T-cell (primary cell): ENCODE data around the gene DYSF. TPM values are rescaled to one million over a fixed set of nuclear protein-coding genes. Genes with fewer than 3 reads are reported as not detected.

Experiments used
- ATAC-seq, 4 experiments: fragments of 200-7000 bp in 3 of 4; fragments of 150-1000 bp in 1 of 4; cut with Tn5 transposase; replicated peaks in 1 of 4; 1 replicate in 3 of 4; 2 replicates in 1 of 4; pipeline ENCODE4 v1.10.0; 2021; ENCODE audit warnings: moderate library complexity in 3 of 4, mild to moderate bottlenecking in 2 of 4, moderate number of reproducible peaks in 1 of 4
- CTCF ChIA-PET, 2 donors: fragments of 300-600 bp; sonication (Branson Sonifier 250); formaldehyde crosslinking; loops; one replicate each; lab custom pipeline; 2022; ENCODE audit warnings: antibody characterized with exemption in 2 of 2; lab: Charles Lee
- POLR2A ChIA-PET, 2 donors: fragments of 300-600 bp; sonication (Branson Sonifier 250); formaldehyde crosslinking; loops; one replicate each; lab custom pipeline; 2022; ENCODE audit warnings: antibody characterized with exemption in 2 of 2; lab: Charles Lee
- DNase-seq, 35 experiments: peaks; one replicate each; pipeline versions ENCODE4 v3.0.0 to v3.0.0-alpha.2; 2013 to 2023
- H3K27ac ChIP-seq: one replicate; pipeline ENCODE4 v1.5.1; 2013; ENCODE audit warnings: low read length
- H3K27me3 ChIP-seq, 2 experiments: replicated peaks in 1 of 2; 1 replicate in 1 of 2; 2 replicates in 1 of 2; pipeline versions ENCODE4 v1.6.1 to v1.7.0; 2013; ENCODE audit warnings: low read length in 1 of 2, mixed read lengths in 1 of 2; ENCODE audit not compliant: control insufficient read depth in 2 of 2, insufficient read depth in 2 of 2; ENCODE audit errors: extremely low read depth in 1 of 2
- H3K36me3 ChIP-seq, 2 donors: 1 replicate in 1 of 2; 2 replicates in 1 of 2; pipeline versions ENCODE4 v1.6.1 to v1.7.0; 2013; ENCODE audit warnings: low read length in 1 of 2; ENCODE audit not compliant: control insufficient read depth in 2 of 2, insufficient read depth in 1 of 2; ENCODE audit errors: extremely low read depth in 1 of 2
- H3K4me1 ChIP-seq, 2 experiments: 1 replicate in 1 of 2; 2 replicates in 1 of 2; pipeline versions ENCODE4 v1.6.1 to v1.7.0; 2013; ENCODE audit warnings: low read length in 2 of 2, mixed read lengths in 1 of 2; ENCODE audit not compliant: insufficient read depth in 2 of 2, control insufficient read depth in 1 of 2; ENCODE audit errors: extremely low read depth in 1 of 2
- H3K4me3 ChIP-seq, 2 donors: 1 replicate in 1 of 2; 2 replicates in 1 of 2; pipeline versions ENCODE4 v1.5.1 to v1.7.0; 2013; ENCODE audit warnings: mild to moderate bottlenecking in 2 of 2, low read length in 1 of 2, moderate library complexity in 1 of 2; ENCODE audit not compliant: control insufficient read depth in 1 of 2; ENCODE audit errors: extremely low read depth in 1 of 2
- H3K9me3 ChIP-seq: 2 replicates; pipeline ENCODE4 v1.7.0; 2013
- H3K27ac Mint-ChIP-seq, 2 donors: one replicate each; pipeline ENCODE4 v1.8.0; 2020 to 2021; ENCODE audit warnings: mild to moderate bottlenecking in 2 of 2, mixed read lengths in 2 of 2
- H3K27me3 Mint-ChIP-seq, 2 donors: one replicate each; pipeline ENCODE4 v1.8.0; 2021 to 2022; ENCODE audit warnings: mixed read lengths in 2 of 2
- H3K36me3 Mint-ChIP-seq: one replicate; pipeline ENCODE4 v1.8.0; 2021; ENCODE audit warnings: mixed read lengths
- H3K4me1 Mint-ChIP-seq, 3 donors: one replicate each; pipeline ENCODE4 v1.8.0; 2020 to 2022; ENCODE audit warnings: mixed read lengths in 3 of 3, mild to moderate bottlenecking in 1 of 3
- H3K4me3 Mint-ChIP-seq, 3 donors: one replicate each; pipeline ENCODE4 v1.8.0; 2020 to 2022; ENCODE audit warnings: mild to moderate bottlenecking in 3 of 3, mixed read lengths in 3 of 3, moderate library complexity in 3 of 3
- H3K9me3 Mint-ChIP-seq, 3 donors: one replicate each; pipeline ENCODE4 v1.8.0; 2020 to 2022; ENCODE audit warnings: mixed read lengths in 3 of 3
- WGBS: methylation state at CpG from one replicate; pipeline ENCODE4 v1.1.5; 2013; ENCODE audit warnings: missing lambda C conversion rate; ENCODE audit not compliant: insufficient coverage; 5-methylcytosine and 5-hydroxymethylcytosine counted together
- total RNA-seq, 35 experiments: library from RNA in 6 of 35; stranded (reverse) in 6 of 35; fragments of 120-200 nt in 1 of 35; gene quantifications; one replicate each; pipeline versions ENCODE4 v1.2.1 to v1.2.4 and lab custom pipeline; 2013 to 2026

Gene DYSF
- total RNA-seq, 5 donors from 2014 or later (not counting 1 experiment from before 2014, with no cell fraction given): 0.56 to 3.4 (median 1.9) TPM

DNA sequence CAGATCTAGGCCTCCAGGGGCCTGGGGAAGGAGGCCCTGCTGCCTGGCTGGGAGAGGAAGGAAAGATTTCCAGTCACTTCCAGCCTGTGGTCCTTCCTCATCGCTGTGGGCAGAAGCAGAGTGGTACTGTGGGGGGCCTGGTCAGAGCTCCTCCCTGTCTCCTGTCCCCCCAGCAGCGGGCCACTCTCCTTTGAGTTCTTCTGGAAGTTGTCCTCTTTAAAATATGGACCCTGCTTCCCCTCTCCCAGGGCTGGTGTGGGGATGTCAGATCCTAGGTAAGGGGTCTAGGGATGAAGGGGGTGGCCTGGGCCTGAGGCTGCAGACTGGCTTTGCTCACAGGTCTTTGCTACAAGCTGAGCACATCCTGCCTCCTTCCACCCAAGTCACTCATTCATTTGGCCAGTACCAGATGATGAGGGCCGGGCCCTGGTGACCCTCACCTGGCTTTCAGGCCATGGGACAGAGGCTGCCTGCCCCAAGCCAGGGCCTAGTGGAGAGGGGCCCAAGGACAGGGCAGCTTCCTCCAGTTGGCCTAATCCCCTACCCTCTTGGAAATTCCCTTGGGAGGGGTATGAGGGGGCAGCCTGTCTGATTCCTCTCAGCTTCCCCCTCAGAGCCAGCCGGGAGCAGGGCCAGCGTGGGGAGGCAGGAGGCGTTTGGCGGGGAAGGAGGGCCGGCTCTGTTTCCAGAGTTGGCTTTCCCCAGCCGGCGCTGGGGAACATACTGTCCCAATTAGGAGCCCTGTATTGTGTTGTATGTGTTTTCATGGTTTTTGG, 231.9 kb downstream of the DYSF start:
- Histone ChIP-seq H3K36me3 (no peaks in the 10 kb centered on the region), H3K27me3 (peaks cover 0 to 12% of the 10 kb centered on the region in 2 experiments), H3K4me3 (no peak overlapping the region), H3K9me3 (no peaks in the 10 kb centered on the region), H3K27ac (no peak overlapping the region), H3K4me1 (no peaks in the 10 kb centered on the region)
- no peak for ATAC-seq
- Mint-ChIP-seq H3K9me3 (peaks cover 0 to 4% (median 0%) of the 10 kb centered on the region in 3 donors), H3K27me3 (peaks cover 8% of the 10 kb centered on the region in 2 donors), H3K36me3 (no peaks in the 10 kb centered on the region), H3K4me3 (no peak overlapping the region), H3K27ac (no peak overlapping the region), H3K4me1 (no peaks in the 10 kb centered on the region)
- ChIA-PET CTCF (no interaction called here), POLR2A (interaction anchor here in 1 of 2 donors (0.6 kb wide), 1 partner anchor 318 kb away, joined by 3 read pairs; no protein-coding TSS in a partner anchor)
- WGBS: 94% methylated on average over 7 of the region's 10 CpGs
- DNase-seq: no peak

DNA sequence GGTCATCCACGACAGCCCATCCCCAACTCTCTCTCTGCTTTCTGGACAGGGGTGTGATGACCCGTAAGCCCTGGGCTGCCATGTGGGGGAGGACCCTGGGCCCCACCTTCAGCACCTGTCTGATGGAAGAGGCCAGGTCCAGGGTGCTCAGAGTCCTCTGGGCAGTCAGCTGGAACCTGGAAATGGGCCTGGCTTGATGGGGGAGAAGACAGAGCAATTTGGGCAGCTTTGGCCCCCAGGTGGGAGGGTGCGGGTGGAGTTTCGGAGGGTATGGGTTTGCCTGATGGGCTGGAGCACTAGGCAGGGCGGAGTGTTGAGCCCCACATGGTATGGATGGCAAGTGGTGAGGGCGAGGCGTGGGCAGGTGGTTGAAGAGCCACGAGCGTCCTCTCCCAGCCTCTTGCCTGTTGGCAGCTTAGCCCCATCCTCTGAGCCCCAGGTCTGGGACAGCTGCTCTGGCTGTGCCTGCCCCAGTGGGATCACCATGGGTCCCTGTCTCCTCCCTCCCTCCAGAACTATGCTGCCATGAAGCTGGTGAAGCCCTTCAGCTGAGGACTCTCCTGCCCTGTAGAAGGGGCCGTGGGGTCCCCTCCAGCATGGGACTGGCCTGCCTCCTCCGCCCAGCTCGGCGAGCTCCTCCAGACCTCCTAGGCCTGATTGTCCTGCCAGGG, 232.7 kb downstream of the DYSF start:
- no peaks in the 10 kb centered on the region for H3K4me1 ChIP-seq
- Mint-ChIP-seq H3K4me3 (no peak overlapping the region), H3K36me3 (no peaks in the 10 kb centered on the region), H3K27me3 (peaks cover 8 to 11% of the 10 kb centered on the region in 2 donors), H3K27ac (no peak overlapping the region), H3K9me3 (peaks cover 0 to 9% (median 0%) of the 10 kb centered on the region in 3 donors), H3K4me1 (no peaks in the 10 kb centered on the region)
- no peak overlapping the region for H3K4me3 ChIP-seq
- H3K27ac ChIP-seq: no peak overlapping the region
- no peaks in the 10 kb centered on the region for H3K36me3 ChIP-seq
- ChIA-PET CTCF (no interaction called here), POLR2A (no interaction called here)
- H3K27me3 ChIP-seq: peaks cover 0 to 12% of the 10 kb centered on the region in 2 experiments
- no peaks in the 10 kb centered on the region for H3K9me3 ChIP-seq
- DNase-seq: no peak
- 80% methylated on average over 12 of the region's 13 CpGs for WGBS
- no peak for ATAC-seq

DNA sequence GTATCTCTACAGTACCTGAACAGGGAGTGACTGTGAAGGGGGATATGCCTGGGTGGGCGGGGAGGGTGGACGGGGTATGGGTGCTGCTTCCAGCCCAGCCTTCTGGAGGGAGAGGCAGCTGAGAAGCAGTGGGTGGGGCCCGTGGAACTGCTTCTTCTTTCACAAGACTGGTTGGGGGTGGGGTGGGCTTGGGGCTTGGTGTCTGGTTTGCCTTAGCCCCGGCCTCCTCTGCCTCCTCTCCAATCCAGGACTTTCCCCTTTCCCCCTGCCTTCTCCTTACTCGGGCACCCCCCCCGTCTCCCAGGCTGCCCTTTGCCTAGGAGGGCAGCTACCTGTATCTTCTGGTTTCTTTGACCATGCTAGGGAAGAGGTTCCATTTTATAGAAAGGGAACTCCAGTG, 233.4 kb downstream of the DYSF start:
- no peak for ATAC-seq
- no peaks in the 10 kb centered on the region for H3K36me3 Mint-ChIP-seq
- POLR2A ChIA-PET: no interaction called here

DNA sequence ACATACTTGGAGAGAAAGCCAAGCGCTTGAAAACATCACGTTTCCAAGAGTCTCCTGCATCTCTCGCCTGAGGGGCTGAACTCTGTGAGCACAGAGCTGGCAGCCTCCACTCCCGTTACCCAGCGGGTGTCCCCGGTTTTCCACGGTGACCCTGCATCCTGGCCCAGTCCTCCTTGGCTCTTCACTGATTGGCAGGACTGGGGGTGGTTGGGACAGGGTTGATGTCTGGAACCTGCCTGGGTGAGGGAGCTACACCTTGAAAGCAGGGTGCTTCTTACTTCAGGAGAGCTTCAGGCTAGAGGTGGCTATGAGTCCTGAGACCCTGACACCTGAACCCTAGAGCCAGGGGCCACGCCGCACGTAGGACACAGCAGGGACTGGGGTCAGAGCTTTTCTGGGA, 234.1 kb downstream of the DYSF start:
- POLR2A ChIA-PET: interaction anchor here in 1 of 2 donors (0.8 kb wide), 1 partner anchor 1788 kb away, joined by 3 read pairs; no protein-coding TSS in a partner anchor
- Histone ChIP-seq H3K27ac (no peak overlapping the region), H3K36me3 (no peaks in the 10 kb centered on the region), H3K4me3 (no peak overlapping the region), H3K4me1 (no peaks in the 10 kb centered on the region), H3K27me3 (peaks cover 0 to 10% of the 10 kb centered on the region in 2 experiments), H3K9me3 (no peaks in the 10 kb centered on the region)
- 84% methylated on average over 9 of the region's 10 CpGs for WGBS
- ATAC-seq: no peak
- H3K36me3 Mint-ChIP-seq: no peaks in the 10 kb centered on the region
- H3K27ac Mint-ChIP-seq: no peak overlapping the region
- H3K27me3 Mint-ChIP-seq: peaks cover 10 to 11% of the 10 kb centered on the region in 2 donors
- no peaks in the 10 kb centered on the region for H3K4me1 Mint-ChIP-seq
- DNase-seq: no peak
- no peak overlapping the region for H3K4me3 Mint-ChIP-seq
- CTCF ChIA-PET: no interaction called here
- H3K9me3 Mint-ChIP-seq: peaks cover 0 to 9% (median 0%) of the 10 kb centered on the region in 3 donors

More for the DNA sequence above, 233.4 kb downstream of the DYSF start:
- no peak overlapping the region for H3K4me3 Mint-ChIP-seq
- CTCF ChIA-PET: no interaction called here
- WGBS: no CpG with 5 or more reads among the region's 6 CpGs
- peaks cover 8 to 15% of the 10 kb centered on the region in 2 donors for H3K27me3 Mint-ChIP-seq
- H3K9me3 Mint-ChIP-seq: peaks cover 0 to 9% (median 0%) of the 10 kb centered on the region in 3 donors
- Histone ChIP-seq H3K36me3 (no peaks in the 10 kb centered on the region), H3K27ac (no peak overlapping the region), H3K4me1 (no peaks in the 10 kb centered on the region), H3K27me3 (peaks cover 0 to 12% of the 10 kb centered on the region in 2 experiments), H3K9me3 (no peaks in the 10 kb centered on the region), H3K4me3 (no peak overlapping the region)
- H3K4me1 Mint-ChIP-seq: no peaks in the 10 kb centered on the region
- no peak for DNase-seq
- H3K27ac Mint-ChIP-seq: no peak overlapping the region

DNA sequence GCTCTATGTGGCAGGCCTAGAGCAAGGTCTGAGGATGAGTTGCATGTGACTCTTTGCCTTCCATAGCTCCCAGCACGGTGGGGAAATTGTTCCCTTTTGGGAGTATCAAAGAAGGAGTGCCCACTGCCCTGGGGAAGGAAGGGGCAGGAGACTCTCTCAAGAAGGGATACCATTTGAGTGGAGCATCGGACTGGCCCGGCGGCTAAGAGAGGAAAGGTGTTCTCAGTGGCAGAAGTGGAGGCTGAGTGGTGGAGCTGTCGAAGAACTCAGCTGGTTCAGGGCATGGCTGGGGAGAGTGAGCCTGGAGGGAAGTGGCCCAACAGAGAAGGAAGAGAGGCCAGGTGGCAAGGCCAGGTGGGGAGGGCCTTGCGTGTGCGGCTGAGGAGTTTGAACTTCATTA, 235.2 kb downstream of the DYSF start:
- Mint-ChIP-seq H3K36me3 (no peaks in the 10 kb centered on the region), H3K27me3 (peaks cover 4 to 7% of the 10 kb centered on the region in 2 donors), H3K4me3 (no peak overlapping the region), H3K27ac (no peak overlapping the region), H3K9me3 (peaks cover 0 to 9% (median 0%) of the 10 kb centered on the region in 3 donors), H3K4me1 (no peaks in the 10 kb centered on the region)
- Histone ChIP-seq H3K9me3 (no peaks in the 10 kb centered on the region), H3K36me3 (no peaks in the 10 kb centered on the region), H3K4me3 (no peak overlapping the region), H3K27me3 (peaks cover 0 to 15% of the 10 kb centered on the region in 2 experiments), H3K4me1 (no peaks in the 10 kb centered on the region), H3K27ac (no peak overlapping the region)
- POLR2A ChIA-PET: no interaction called here
- 82% methylated on average over 5 of the region's 7 CpGs for WGBS
- no peak for ATAC-seq
- CTCF ChIA-PET: no interaction called here
- DNase-seq: no peak

DNA sequence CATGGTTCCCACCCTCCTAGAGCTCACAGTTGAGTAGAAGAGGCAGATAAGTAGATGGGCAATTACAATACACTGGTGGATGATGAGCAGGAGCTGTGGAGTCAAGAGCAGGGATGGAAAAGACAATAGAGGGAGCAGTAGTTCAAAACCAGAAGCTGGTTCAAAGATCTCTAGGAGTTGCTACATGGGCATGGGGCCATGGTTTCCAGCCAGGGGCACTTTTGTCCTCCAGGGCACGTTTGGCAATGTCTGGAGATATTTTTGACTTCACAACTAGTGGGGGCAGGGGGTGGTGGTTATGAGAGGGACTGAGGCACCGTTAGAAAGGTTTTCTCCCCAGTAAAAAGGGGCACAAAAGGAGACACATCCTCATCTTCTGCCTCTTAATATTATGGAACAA, 236.0 kb downstream of the DYSF start:
- no CpG with 5 or more reads among the region's 2 CpGs for WGBS
- H3K27me3 Mint-ChIP-seq: peaks cover 4 to 7% of the 10 kb centered on the region in 2 donors
- Histone ChIP-seq H3K27me3 (peaks cover 0 to 15% of the 10 kb centered on the region in 2 experiments), H3K9me3 (no peaks in the 10 kb centered on the region), H3K36me3 (no peaks in the 10 kb centered on the region), H3K4me3 (no peak overlapping the region), H3K27ac (no peak overlapping the region), H3K4me1 (no peaks in the 10 kb centered on the region)
- no peak for DNase-seq
- H3K4me3 Mint-ChIP-seq: no peak overlapping the region
- no peak overlapping the region for H3K27ac Mint-ChIP-seq
- no peaks in the 10 kb centered on the region for H3K36me3 Mint-ChIP-seq
- no peaks in the 10 kb centered on the region for H3K4me1 Mint-ChIP-seq
- ATAC-seq: no peak
- ChIA-PET CTCF (no interaction called here), POLR2A (no interaction called here)
- peaks cover 0 to 9% (median 0%) of the 10 kb centered on the region in 3 donors for H3K9me3 Mint-ChIP-seq
